GM13977 (cell line): Measurements from ENCODE around the gene LIN9.

Source experiments
- DNase-seq: peaks from one replicate; pipeline ENCODE4 v3.0.0; 2012; ENCODE audit warnings: low spot score
- CTCF ChIP-seq: IDR thresholded peaks from 2 replicates; pipeline ENCODE4 v1.5.1; 2012; ENCODE audit warnings: mild to moderate bottlenecking, control low read depth; ENCODE audit not compliant: insufficient read depth; ENCODE audit errors: extremely low read depth, missing control alignments
- in situ Hi-C: fragments of 300-500 bp; cut with MboI; formaldehyde crosslinking; loops from one replicate; pipeline ENCODE4 v1.12.0; 2022; ENCODE audit warnings: low sequenced_read_pairs, low pct_unique_long_range_greater_than_20kb, mixed read lengths, inconsistent platforms; ENCODE audit not compliant: unreplicated experiment

Gene LIN9

GRCh38 chr1:226324479-226324878, 15.5 kb upstream of the LIN9 start:
- in situ Hi-C loops: no loop called here
- TF ChIP-seq CTCF: no peak
- DNase-seq: no peak

DNA sequence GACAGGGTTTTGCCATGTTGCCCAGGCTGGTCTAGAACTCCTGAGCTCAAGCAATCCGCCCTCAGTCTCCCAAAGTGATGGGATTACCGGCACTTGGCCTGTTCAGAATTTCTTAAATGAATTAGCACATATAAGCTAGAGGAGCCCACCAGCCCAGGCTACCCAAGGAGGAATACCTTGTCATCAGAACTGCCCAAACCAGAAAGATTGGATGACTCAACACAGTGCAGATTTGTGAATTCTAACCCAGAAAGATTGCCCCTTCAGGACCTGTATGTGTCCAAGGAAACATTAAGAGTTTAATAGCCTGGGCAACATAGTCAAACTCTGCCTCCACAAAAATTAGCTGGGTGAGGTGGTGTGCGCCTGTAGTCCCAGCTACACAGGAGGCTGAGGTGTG, 14.0 kb upstream of the LIN9 start:
- DNase-seq: no peak
- in situ Hi-C loops: no loop called here
- TF ChIP-seq CTCF: no peak

GRCh38 chr1:226320930-226321329, 12.0 kb upstream of the LIN9 start:
- in situ Hi-C loops: no loop called here
- no peak for TF ChIP-seq CTCF
- no peak for DNase-seq

GRCh38 chr1:226318471-226318870, 9.5 kb upstream of the LIN9 start:
- in situ Hi-C loops: no loop called here
- no peak for DNase-seq
- no peak for TF ChIP-seq CTCF

- in situ Hi-C loops: no loop called here
- DNase-seq: no peak
- no peak for TF ChIP-seq CTCF
These were observed 5.1 kb upstream of the LIN9 start for GRCh38 chr1:226314055-226314454.

- in situ Hi-C loops: no loop called here
- no peak for DNase-seq
- TF ChIP-seq CTCF: no peak
These were observed 3.1 kb upstream of the LIN9 start for GRCh38 chr1:226312065-226312464.

GRCh38 chr1:226311376-226311775, 2.4 kb upstream of the LIN9 start:
- no peak for DNase-seq
- TF ChIP-seq CTCF: no peak
- in situ Hi-C loops: no loop called here
